ENCODE results near the gene SEC14L5. TPM values are rescaled to one million over a fixed set of nuclear protein-coding genes. Genes with fewer than 3 reads are reported as not detected.

The SEC14L5 gene
- total and polyA plus RNA-seq, 2 of the 4 experiments (the other 2 are of a cell fraction) = 0.07 TPM; not detected in 1

DNA sequence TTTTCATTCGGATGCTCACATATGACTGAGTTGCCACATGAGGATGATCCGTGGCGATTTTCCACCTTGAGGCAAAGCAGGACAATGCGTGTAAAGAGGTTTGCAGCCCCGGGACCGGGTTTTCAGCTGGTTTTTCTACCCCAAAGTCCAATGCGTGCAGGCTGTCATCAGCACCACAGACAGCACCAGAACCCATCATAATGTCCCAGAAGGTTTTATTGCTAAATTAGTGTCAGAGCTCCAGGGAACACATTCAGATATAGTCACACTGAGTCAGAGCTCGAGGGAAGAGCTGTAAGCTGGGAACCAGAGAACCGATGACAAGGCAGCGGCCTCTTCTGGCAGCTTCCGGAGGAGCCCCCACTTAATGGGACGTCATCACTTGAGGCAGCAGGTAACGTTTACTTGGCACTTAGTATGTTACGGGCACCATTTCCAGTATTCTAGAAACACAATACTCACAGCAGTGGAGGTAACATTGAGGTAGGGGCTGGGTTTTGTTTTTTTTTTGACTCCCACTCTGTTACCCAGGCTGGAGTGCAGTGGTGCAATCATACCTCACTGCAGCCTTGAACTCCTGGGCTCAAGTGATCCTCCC lies 84.5 kb downstream of the SEC14L5 start:
- Histone ChIP-seq H3K4ac (ENCODE audit: low read depth, low read length) (no peak overlapping the region), H3K27ac (ENCODE audit: insufficient read depth, low read length) (no peak overlapping the region), H2BK15ac (ENCODE audit: low read depth, low read length) (no peak overlapping the region), H2BK5ac (ENCODE audit: low read depth, low read length, poor library complexity, severe bottlenecking) (no peak overlapping the region), H2AFZ (replicated peaks; ENCODE audit: low read length, poor library complexity) (no peak overlapping the region), H3K4me3 (ENCODE audit: insufficient read depth, low read depth, low read length) (no peak overlapping the region), H3K9ac (ENCODE audit: low read depth, low read length) (no peak overlapping the region), H3K36me3 (ENCODE audit: control insufficient read depth, insufficient read depth, low read length) (no peaks in the 10 kb centered on the region), H3K79me1 (ENCODE audit: low read depth in 1 of 2, low read length in 2 of 2) (no peaks in the 10 kb centered on the region), H2BK120ac (ENCODE audit: low read depth, low read length) (no peak overlapping the region), H4K5ac (ENCODE audit: low read depth, low read length) (no peak overlapping the region), H3K9me1 (ENCODE audit: insufficient read depth, low read length) (peaks cover 5% of the 10 kb centered on the region; the same call in 1 of the 2 replicates), H2AK5ac (ENCODE audit: low read depth, low read length) (no peak overlapping the region), H3K4me1 (ENCODE audit: control insufficient read depth, insufficient read depth, low read length) (no peaks in the 10 kb centered on the region; the same call in 1 of the 2 replicates), H3K9me3 (ENCODE audit: control insufficient read depth, insufficient read depth, low read length) (no peaks in the 10 kb centered on the region), H2BK20ac (ENCODE audit: low read depth, low read length) (no peak overlapping the region), H3K14ac (replicated peaks; ENCODE audit: low read depth, low read length) (no peak overlapping the region), H4K20me1 (ENCODE audit: insufficient read depth, low read length) (no peaks in the 10 kb centered on the region; the same call in 1 of the 2 replicates), H4K91ac (ENCODE audit: insufficient read depth, low read depth, low read length) (no peak overlapping the region), H3K23ac (ENCODE audit: low read depth, low read length) (no peak overlapping the region), H3K18ac (ENCODE audit: low read depth, low read length) (no peak overlapping the region), H4K8ac (ENCODE audit: low read depth in 2 of 2, low read length in 2 of 2) (no peak overlapping the region), H2AK9ac (replicated peaks; ENCODE audit: low read depth, low read length, poor library complexity) (no peak overlapping the region), H3K56ac (ENCODE audit: extremely low read depth, insufficient read depth, low read length) (no peak overlapping the region), H3K27me3 (ENCODE audit: control insufficient read depth, insufficient read depth, low read length) (peaks cover 5% of the 10 kb centered on the region; the same call in 1 of the 2 replicates), H3K4me2 (ENCODE audit: low read depth, low read length) (no peak overlapping the region)
- intact Hi-C loops (cut with micrococcal nuclease) (no loop called here), in situ Hi-C loops (cut with MboI; ENCODE audit: low sequenced_read_pairs) (no loop called here), dilution Hi-C loops (cut with HindIII; ENCODE audit: low sequenced_read_pairs, unreplicated experiment) (no loop called here)
- BruUV-seq (replicated peaks) = no TSS peak
- DNase-seq (peak; percentile 60), ATAC-seq (ENCODE audit: low read depth) (0 out of 2 replicates have a peak, but pooled peaks have one; percentile 7)
- no peak for TF ChIP-seq MAFK (IDR thresholded peaks at IDR 0.05; ENCODE audit: low read depth, low read length)
- TF ChIP-seq, protein P1, sequence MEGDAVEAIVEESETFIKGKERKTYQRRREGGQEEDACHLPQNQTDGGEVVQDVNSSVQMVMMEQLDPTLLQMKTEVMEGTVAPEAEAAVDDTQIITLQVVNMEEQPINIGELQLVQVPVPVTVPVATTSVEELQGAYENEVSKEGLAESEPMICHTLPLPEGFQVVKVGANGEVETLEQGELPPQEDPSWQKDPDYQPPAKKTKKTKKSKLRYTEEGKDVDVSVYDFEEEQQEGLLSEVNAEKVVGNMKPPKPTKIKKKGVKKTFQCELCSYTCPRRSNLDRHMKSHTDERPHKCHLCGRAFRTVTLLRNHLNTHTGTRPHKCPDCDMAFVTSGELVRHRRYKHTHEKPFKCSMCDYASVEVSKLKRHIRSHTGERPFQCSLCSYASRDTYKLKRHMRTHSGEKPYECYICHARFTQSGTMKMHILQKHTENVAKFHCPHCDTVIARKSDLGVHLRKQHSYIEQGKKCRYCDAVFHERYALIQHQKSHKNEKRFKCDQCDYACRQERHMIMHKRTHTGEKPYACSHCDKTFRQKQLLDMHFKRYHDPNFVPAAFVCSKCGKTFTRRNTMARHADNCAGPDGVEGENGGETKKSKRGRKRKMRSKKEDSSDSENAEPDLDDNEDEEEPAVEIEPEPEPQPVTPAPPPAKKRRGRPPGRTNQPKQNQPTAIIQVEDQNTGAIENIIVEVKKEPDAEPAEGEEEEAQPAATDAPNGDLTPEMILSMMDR (conservative IDR thresholded peaks at IDR 0.05; ENCODE audit: low read depth, low read length) = 0 out of 2 replicates have a peak, but pooled peaks have one; percentile 18
- WGBS, 2 experiments (ENCODE audit: extremely low coverage in 2 of 2, insufficient read length in 1 of 2) = 59% methylated on average over 5 of the region's 14 CpGs; no CpG with 5 or more reads in 1 of the 2 experiments
- CTCF ChIA-PET = no interaction called here
- POLR2A ChIA-PET (ENCODE audit: unreplicated experiment) = no interaction called here
